Fibroblast of lung (primary cell): Measurements from ENCODE around the gene KMO. TPM values are rescaled to one million over a fixed set of nuclear protein-coding genes. Genes with fewer than 3 reads are reported as not detected.

Experiments used
- DNase-seq, 2 donors: peaks; one replicate each; pipeline versions ENCODE4 v3.0.0 to v3.0.0-alpha.2; 2010; ENCODE audit warnings: low read depth in 2 of 2
- H2AFZ ChIP-seq: 2 replicates; pipeline ENCODE4 v1.5.1; 2012; ENCODE audit warnings: low read length, control low read depth, inconsistent platforms
- H3K27ac ChIP-seq: 2 replicates; pipeline ENCODE4 v1.5.1; 2011; ENCODE audit warnings: low read length, control low read depth; ENCODE audit not compliant: insufficient read depth
- H3K27me3 ChIP-seq: 2 replicates; pipeline ENCODE4 v1.5.1; 2011; ENCODE audit warnings: mild to moderate bottlenecking, low read length; ENCODE audit not compliant: control insufficient read depth, insufficient read depth
- H3K36me3 ChIP-seq: 2 replicates; pipeline ENCODE4 v1.5.1; 2011; ENCODE audit warnings: low read length; ENCODE audit not compliant: control insufficient read depth, insufficient read depth
- H3K4me1 ChIP-seq: 2 replicates; pipeline ENCODE4 v1.5.1; 2011; ENCODE audit warnings: low read length; ENCODE audit not compliant: control insufficient read depth, insufficient read depth; ENCODE audit errors: extremely low read depth
- H3K4me2 ChIP-seq: 2 replicates; pipeline ENCODE4 v1.5.1; 2011; ENCODE audit warnings: low read length, control low read depth; ENCODE audit not compliant: insufficient read depth; ENCODE audit errors: extremely low read depth
- H3K4me3 ChIP-seq, 4 experiments: fragments of 200-600 bp in 1 of 4; sonication (generic) in 1 of 4; replicated peaks in 1 of 4; 2 replicates each; pipeline ENCODE4 v1.5.1; 2011 to 2016; ENCODE audit warnings: low read length in 4 of 4, low read depth in 3 of 4, mild to moderate bottlenecking in 3 of 4, control low read depth in 2 of 4, inconsistent platforms in 1 of 4, mixed read lengths in 1 of 4; ENCODE audit not compliant: insufficient read depth in 1 of 4; ENCODE audit errors: control extremely low read depth in 1 of 4
- H3K79me2 ChIP-seq: 2 replicates; pipeline ENCODE4 v1.5.1; 2012; ENCODE audit warnings: mild to moderate bottlenecking, low read length, inconsistent platforms; ENCODE audit not compliant: control insufficient read depth, insufficient read depth
- H3K9ac ChIP-seq: 2 replicates; pipeline ENCODE4 v1.5.1; 2011; ENCODE audit warnings: mild to moderate bottlenecking, low read length, control low read depth; ENCODE audit not compliant: insufficient read depth
- H3K9me3 ChIP-seq: 2 replicates; pipeline ENCODE4 v1.5.1; 2012; ENCODE audit warnings: low read depth, low read length; ENCODE audit not compliant: control insufficient read depth, insufficient read depth
- H4K20me1 ChIP-seq: 2 replicates; pipeline ENCODE4 v1.5.1; 2011; ENCODE audit warnings: low read length; ENCODE audit not compliant: control insufficient read depth, insufficient read depth; ENCODE audit errors: extremely low read depth
- CTCF ChIP-seq, 2 donors: IDR thresholded peaks in 1 of 2; conservative IDR thresholded peaks in 1 of 2; 1 replicate in 1 of 2; 2 replicates in 1 of 2; pipeline ENCODE4 v1.5.1; 2011 to 2012; ENCODE audit warnings: low read length in 2 of 2, control low read depth in 1 of 2, inconsistent platforms in 1 of 2, low read depth in 1 of 2, mild to moderate bottlenecking in 1 of 2
- EZH2 ChIP-seq: IDR thresholded peaks from 2 replicates; pipeline ENCODE4 v1.5.1; 2012; ENCODE audit warnings: low read length, control low read depth, mild to moderate bottlenecking; ENCODE audit errors: missing control alignments
- polyA plus RNA-seq, 2 donors: library from polyadenylated mRNA; depleted of rRNA in 1 of 2; stranded (reverse) in 1 of 2; unstranded in 1 of 2; fragments of >200 nt; gene quantifications; 2 replicates each; pipeline ENCODE4 v1.2.1, GENCODE V29; 2011 to 2012; ENCODE audit warnings: missing spikeins in 1 of 2
- total RNA-seq: library from RNA; depleted of rRNA; stranded (reverse); fragments of >200 nt; gene quantifications from 2 replicates; pipeline ENCODE4 v1.2.1, GENCODE V29; 2014

Gene KMO
- total and polyA plus RNA-seq, 2 donors (not counting 1 experiment from before 2014, with no cell fraction given) = 0.07 TPM; not detected in 1

DNA sequence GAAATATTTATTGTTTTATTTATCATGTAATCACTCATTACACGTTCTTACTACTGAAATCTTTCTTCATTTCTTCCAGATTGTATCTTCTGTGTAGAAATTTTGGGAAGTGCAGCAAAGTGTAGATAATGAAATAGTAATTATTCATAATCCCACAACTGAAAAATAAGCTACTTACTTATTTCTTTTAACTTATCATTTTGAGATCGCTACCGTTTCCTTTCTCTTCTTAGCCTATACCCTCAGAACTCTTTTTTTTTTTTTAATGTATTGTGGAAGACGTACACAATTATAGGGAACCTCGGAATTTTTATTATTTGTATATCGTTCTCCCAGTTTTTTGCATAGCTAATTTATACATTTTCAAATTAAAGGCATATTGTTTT, 12.1 kb upstream of the KMO start:
- H3K4me2 ChIP-seq = peak overlapping the region; percentile 39
- DNase-seq = no peak
- no peak overlapping the region for H3K27ac ChIP-seq
- H4K20me1 ChIP-seq = no peaks in the 10 kb centered on the region
- H3K36me3 ChIP-seq = no peaks in the 10 kb centered on the region
- H3K4me1 ChIP-seq = peaks cover 2% of the 10 kb centered on the region
- H3K79me2 ChIP-seq = peaks cover 39% of the 10 kb centered on the region
- H3K9ac ChIP-seq = no peak overlapping the region
- H3K9me3 ChIP-seq = no peaks in the 10 kb centered on the region
- no peak for TF ChIP-seq EZH2
- no peak for TF ChIP-seq CTCF (conservative IDR thresholded peaks at IDR 0.05 in 1 of 2, IDR thresholded peaks at IDR 0.05 in 1 of 2; ENCODE audit: low read depth in 1 of 2, low read length in 2 of 2)
- peaks cover 6% of the 10 kb centered on the region for H3K27me3 ChIP-seq
- H3K4me3 ChIP-seq = peak overlapping the region; percentile 27 to 90 (median 76)
- H2AFZ ChIP-seq = peak overlapping the region; percentile 72

DNA sequence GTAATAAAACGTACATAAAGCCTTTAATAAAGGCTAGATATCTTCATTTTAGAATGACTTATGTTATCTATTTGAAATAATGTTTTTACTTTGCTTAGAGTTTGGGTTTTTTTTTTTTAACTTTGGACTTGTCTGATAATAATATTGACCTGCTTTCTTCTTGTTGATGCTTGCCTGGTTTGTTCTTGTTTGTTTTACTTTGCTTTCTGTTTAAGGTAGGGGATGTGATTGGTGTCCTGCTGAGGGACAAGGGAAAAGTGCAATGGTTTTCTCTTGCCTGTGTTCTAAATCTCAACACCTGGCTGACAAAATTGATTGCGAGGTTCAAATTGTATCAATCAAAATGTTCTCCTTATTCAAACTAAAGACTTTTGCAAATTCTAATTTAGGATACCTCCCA, 10.5 kb upstream of the KMO start:
- no peak overlapping the region for H3K9ac ChIP-seq

GRCh38 chr1:241525026-241525425, 7.2 kb upstream of the KMO start:
- Histone ChIP-seq H3K9me3 (no peaks in the 10 kb centered on the region), H3K4me1 (no peaks in the 10 kb centered on the region), H3K4me2 (no peak overlapping the region), H3K36me3 (no peaks in the 10 kb centered on the region), H3K9ac (no peak overlapping the region), H2AFZ (no peak overlapping the region), H3K79me2 (no peaks in the 10 kb centered on the region), H3K27me3 (peaks cover 6% of the 10 kb centered on the region), H4K20me1 (no peaks in the 10 kb centered on the region), H3K4me3 (no peak overlapping the region), H3K27ac (no peak overlapping the region)
- TF ChIP-seq CTCF (conservative IDR thresholded peaks at IDR 0.05 in 1 of 2, IDR thresholded peaks at IDR 0.05 in 1 of 2; ENCODE audit: low read depth in 1 of 2, low read length in 2 of 2) = no peak
- no peak for TF ChIP-seq EZH2
- no peak for DNase-seq

More for the DNA sequence above, 10.5 kb upstream of the KMO start:
- TF ChIP-seq CTCF (conservative IDR thresholded peaks at IDR 0.05 in 1 of 2, IDR thresholded peaks at IDR 0.05 in 1 of 2; ENCODE audit: low read depth in 1 of 2, low read length in 2 of 2) (no peak), EZH2 (no peak)
- H3K4me3 ChIP-seq = no peak overlapping the region
- peaks cover 27% of the 10 kb centered on the region for H3K79me2 ChIP-seq
- H3K27ac ChIP-seq = no peak overlapping the region
- DNase-seq = no peak
- H3K4me1 ChIP-seq = peaks cover 2% of the 10 kb centered on the region
- H4K20me1 ChIP-seq = no peaks in the 10 kb centered on the region
- H3K9me3 ChIP-seq = no peaks in the 10 kb centered on the region
- H3K27me3 ChIP-seq = peaks cover 6% of the 10 kb centered on the region
- H2AFZ ChIP-seq = no peak overlapping the region
- H3K4me2 ChIP-seq = no peak overlapping the region
- H3K36me3 ChIP-seq = no peaks in the 10 kb centered on the region
